ENCODE data around the gene ANGPTL8. TPM values are rescaled to one million over a fixed set of nuclear protein-coding genes. Genes with fewer than 3 reads are reported as not detected.

The ANGPTL8 gene
- total and polyA plus RNA-seq, 2 experiments from 2014 or later = 0.71 TPM; not detected in 1

DNA sequence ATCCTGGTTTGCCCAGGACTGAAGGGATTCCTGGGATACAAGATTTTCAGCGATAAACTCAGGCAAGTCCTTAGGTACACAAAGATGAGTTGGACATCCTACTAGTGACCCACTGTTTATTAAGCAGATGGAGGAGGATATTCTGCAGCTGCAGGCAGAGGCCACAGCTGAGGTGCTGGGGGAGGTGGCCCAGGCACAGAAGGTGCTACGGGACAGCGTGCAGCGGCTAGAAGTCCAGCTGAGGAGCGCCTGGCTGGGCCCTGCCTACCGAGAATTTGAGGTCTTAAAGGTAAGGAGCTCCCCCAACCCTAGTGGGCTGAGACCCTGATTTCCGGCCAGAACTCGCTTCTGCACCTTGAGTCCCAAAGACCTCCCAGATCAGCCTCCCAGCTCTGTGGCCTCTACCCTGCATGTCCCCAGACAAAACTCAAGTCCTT is 607 bp downstream of the ANGPTL8 start:
- DNase-seq (ENCODE audit: low read depth in 1 of 2, low spot score in 1 of 2) = no peak
- TF ChIP-seq, protein P1, sequence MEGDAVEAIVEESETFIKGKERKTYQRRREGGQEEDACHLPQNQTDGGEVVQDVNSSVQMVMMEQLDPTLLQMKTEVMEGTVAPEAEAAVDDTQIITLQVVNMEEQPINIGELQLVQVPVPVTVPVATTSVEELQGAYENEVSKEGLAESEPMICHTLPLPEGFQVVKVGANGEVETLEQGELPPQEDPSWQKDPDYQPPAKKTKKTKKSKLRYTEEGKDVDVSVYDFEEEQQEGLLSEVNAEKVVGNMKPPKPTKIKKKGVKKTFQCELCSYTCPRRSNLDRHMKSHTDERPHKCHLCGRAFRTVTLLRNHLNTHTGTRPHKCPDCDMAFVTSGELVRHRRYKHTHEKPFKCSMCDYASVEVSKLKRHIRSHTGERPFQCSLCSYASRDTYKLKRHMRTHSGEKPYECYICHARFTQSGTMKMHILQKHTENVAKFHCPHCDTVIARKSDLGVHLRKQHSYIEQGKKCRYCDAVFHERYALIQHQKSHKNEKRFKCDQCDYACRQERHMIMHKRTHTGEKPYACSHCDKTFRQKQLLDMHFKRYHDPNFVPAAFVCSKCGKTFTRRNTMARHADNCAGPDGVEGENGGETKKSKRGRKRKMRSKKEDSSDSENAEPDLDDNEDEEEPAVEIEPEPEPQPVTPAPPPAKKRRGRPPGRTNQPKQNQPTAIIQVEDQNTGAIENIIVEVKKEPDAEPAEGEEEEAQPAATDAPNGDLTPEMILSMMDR (IDR thresholded peaks at IDR 0.05; ENCODE audit: low read depth, low read length) = no peak
- Histone ChIP-seq H3K27ac (no peak overlapping the region), H3K36me3 (no peaks in the 10 kb centered on the region), H3K4me3 (no peak overlapping the region), H3K27me3 (no peaks in the 10 kb centered on the region), H3K4me1 (ENCODE audit: low read depth) (no peaks in the 10 kb centered on the region), H3K9me3 (ENCODE audit: low read depth) (no peaks in the 10 kb centered on the region)

DNA sequence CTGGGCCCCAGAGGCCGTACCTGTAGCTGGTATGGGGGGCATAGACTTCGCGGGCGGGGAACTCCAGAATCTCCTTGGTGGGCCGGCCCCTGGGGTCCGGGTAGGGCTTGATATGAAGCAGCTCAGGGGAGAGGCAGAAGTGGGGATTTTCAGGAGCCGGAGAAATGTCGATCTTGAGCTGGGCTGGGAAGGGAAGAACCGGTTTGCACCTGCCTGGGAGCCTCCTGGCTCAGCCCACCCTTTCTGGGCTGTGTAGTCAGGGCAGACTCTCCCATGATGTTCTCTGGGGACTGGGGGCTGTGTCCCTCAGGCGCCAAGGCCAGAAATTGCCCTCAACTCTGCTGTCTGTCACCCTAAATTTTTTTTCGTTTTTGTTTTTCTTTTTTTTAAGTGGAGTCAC is 2.6 kb downstream of the ANGPTL8 start:
- H3K36me3 ChIP-seq = no peaks in the 10 kb centered on the region
- H3K9me3 ChIP-seq (ENCODE audit: low read depth) = no peaks in the 10 kb centered on the region
- no peaks in the 10 kb centered on the region for H3K4me1 ChIP-seq (ENCODE audit: low read depth)
- no peak overlapping the region for H3K4me3 ChIP-seq
- H3K27me3 ChIP-seq = no peaks in the 10 kb centered on the region
- no peak for DNase-seq (ENCODE audit: low read depth in 1 of 2, low spot score in 1 of 2)
- TF ChIP-seq, protein P1 (IDR thresholded peaks at IDR 0.05; ENCODE audit: low read depth, low read length) = no peak
- H3K27ac ChIP-seq = no peak overlapping the region

DNA sequence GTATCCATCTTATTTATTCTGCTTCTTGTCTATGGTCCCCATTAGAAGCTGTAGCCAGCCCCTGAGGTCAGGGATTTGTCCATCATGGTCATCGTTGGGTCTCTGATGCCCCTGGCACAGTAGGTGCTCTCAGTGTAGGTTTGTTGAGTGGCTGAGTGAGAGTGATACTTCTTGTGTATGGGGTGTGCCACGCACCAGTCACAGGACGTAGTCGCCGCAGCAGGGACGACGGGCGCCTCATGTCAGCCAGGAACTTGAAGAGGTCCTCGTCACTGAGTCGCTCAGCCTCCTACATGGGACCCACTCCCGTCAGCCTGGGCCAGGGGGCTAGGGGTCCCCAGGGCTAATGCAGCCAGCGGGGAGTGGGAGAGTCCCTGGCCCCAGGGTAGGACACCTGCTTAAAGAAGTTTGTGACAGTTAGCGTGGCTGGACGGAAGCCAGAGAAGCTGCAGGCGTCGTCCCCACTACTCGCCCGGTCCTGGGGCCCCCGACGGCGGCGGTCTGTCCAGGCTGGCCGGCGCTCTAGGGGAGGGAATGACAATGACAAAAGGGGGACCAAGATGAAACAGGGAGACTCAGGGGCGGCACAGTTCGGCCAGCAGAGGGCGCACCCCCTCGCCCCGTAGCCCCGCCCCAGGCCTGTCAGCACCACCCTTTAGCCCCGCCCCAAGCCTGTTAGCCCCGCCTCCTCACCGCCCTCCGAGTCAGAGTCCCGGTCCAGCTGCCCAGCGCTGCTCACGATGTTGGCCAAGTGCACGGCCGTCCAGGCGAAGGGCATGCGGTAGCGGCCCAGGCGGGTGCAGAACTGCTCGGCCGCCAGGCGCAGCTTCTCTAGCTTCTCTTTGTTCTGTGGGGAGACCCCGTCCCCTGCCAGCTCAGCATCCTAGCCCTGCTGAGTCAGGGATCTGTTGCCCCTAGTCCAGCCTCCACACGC is 3.7 kb downstream of the ANGPTL8 start:
- TF ChIP-seq, protein P1 (IDR thresholded peaks at IDR 0.05; ENCODE audit: low read depth, low read length) = peak; percentile 51
- Histone ChIP-seq H3K4me3 (no peak overlapping the region), H3K27me3 (no peaks in the 10 kb centered on the region), H3K36me3 (no peaks in the 10 kb centered on the region), H3K27ac (no peak overlapping the region), H3K9me3 (ENCODE audit: low read depth) (no peaks in the 10 kb centered on the region), H3K4me1 (ENCODE audit: low read depth) (no peaks in the 10 kb centered on the region)
- DNase-seq (ENCODE audit: low read depth in 1 of 2, low spot score in 1 of 2) = peak; percentile 82 to 90

DNA sequence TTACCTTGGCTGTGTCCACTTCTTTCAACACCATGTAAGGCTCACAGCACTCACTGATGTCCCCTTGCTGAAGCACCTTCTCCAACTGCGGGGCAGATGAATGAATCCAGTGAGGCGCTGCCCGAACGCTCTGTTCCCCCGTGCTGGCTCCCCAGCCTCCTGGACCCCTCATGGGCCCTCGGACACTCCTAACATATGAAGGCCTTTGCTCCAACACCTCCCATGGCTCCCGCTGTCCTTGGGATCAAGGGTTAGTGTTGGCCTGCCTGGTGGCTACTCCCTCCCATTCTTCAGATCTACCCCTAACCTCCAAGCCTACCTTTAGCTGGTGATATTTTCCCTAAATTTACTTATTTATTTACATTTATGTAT is 4.4 kb downstream of the ANGPTL8 start:
- DNase-seq (ENCODE audit: low read depth in 1 of 2, low spot score in 1 of 2) = no peak
- TF ChIP-seq, protein P1 (IDR thresholded peaks at IDR 0.05; ENCODE audit: low read depth, low read length) = no peak
- Histone ChIP-seq H3K27ac (no peak overlapping the region), H3K36me3 (no peaks in the 10 kb centered on the region), H3K4me1 (ENCODE audit: low read depth) (no peaks in the 10 kb centered on the region), H3K27me3 (no peaks in the 10 kb centered on the region), H3K4me3 (no peak overlapping the region), H3K9me3 (ENCODE audit: low read depth) (no peaks in the 10 kb centered on the region)

DNA sequence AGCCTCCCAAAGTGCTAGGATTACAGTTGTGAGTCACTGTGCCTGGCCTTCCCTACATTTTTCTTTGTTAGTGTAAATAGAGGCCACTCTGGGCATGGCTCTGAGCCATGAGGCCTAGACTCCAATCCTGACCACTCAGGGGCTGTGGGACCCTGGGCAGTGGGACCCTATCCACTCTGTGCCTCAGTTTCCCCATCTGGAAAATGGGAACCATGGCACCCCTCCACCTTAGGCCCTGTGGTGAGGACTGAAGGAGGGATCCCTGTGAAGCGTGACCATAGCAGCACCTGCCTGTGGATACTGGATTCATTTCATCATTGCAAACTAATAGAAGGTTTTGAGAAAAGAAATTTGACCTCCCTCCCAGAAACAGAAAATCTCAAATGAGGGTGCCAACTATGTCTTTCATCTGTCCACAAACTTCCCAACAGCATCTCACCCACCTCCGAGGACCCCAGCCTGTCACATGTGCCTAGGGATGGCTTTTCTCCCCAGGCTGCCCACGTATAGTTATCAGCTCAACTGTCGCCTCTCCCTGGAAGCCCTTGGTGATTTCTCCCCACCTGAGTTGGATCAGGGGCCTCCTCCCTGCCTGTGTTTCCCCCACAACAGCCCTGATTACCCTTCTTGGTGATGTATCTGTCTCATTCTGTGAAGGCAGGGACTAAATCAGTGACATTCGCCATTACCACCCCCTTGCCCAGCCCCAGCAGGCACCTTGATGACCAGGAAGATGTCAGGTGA is 5.6 kb downstream of the ANGPTL8 start:
- Histone ChIP-seq H3K36me3 (no peaks in the 10 kb centered on the region), H3K4me1 (ENCODE audit: low read depth) (no peaks in the 10 kb centered on the region), H3K27me3 (no peaks in the 10 kb centered on the region), H3K9me3 (ENCODE audit: low read depth) (no peaks in the 10 kb centered on the region), H3K4me3 (no peak overlapping the region), H3K27ac (no peak overlapping the region)
- DNase-seq (ENCODE audit: low read depth in 1 of 2, low spot score in 1 of 2) = no peak
- TF ChIP-seq, protein P1 (IDR thresholded peaks at IDR 0.05; ENCODE audit: low read depth, low read length) = no peak
